Activated effector memory CD4-positive, alpha-beta T cell treated with Interleukin-2 at 50 U/mL for 16 hours (primary cell): ENCODE data around the gene ANKLE2.
A peak's percentile ranks its signal among the peaks of the same experiment; 100 is the strongest.
"Not testable (repeated sequence)": the region's sequence is repeated elsewhere in the genome, so short reads cannot be mapped to it uniquely, and the experiment has no call there.

Experiments used
- DNase-seq: peaks from one replicate; pipeline ENCODE4 v3.0.0-alpha.2; 2020

Gene ANKLE2

DNA sequence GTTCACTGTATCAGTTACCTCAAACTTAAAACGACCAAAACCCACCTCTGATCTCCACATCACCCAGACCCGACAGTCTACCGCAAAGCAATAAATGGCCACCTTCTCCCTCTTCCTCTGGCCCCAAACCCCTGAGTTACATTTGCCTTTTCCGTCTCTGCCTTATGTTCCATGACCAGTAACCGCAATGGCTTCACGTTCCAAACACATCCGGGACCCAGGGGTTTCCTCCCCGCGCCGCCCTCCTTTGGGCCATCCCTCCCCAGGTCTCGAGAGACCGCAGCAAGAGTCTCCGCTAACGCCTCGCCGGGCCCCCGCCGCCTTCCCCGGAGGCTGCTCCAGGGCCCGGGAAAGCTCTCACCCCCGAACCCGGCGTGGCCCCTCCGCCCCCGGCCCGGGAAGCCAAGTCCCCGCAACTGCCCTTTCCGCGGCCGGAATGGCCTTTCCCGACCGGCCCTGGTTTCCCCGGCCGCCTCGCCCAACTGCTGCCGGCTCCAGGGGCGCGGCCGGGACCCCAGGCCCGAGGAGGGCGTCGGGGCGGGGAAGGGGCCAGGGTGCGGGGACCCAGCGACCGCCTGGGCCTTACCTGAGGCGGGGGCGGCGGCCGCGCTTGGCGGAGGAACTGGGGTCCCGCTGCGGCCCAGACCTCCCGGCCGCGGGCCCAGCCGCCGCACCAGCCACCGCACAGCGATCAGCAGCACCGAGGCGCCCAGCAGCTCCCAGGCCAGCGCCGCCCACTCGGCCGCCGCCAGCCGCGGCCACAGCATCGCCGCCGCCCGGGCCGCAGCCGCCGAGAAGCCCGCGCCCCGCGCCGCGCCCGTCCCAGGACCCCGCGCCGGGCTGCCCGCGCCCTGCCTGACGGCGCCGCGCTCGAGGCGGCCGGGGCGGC is at the start of gene ANKLE2:
Gene ANKLE2, minus strand, starts transcription at position 801 of the 889 bp plus-strand sequence. Its CDS starts 34 bp downstream, at position 767.
- DNase-seq: peak; percentile 54

DNA sequence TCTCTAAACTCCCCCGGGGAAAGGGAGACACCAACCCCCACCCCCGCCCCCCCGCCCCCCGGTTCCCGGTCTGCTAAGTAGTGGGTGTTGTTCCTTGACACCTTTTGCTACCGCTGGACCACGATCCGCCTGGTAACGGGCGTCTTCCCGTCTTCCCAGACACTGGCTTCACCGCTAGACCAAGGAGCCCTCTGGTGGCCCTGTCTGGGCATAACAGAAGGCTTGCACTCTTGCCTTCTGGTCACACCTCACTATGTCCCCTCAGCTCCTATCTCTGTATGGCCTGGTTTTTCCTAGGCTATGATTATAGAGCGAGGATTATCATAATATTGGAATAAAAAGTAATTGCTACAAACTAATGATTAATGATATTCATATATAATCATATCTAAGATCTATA is 47.8 kb upstream of the ANKLE2 start:
- DNase-seq: not testable (repeated sequence)

DNA sequence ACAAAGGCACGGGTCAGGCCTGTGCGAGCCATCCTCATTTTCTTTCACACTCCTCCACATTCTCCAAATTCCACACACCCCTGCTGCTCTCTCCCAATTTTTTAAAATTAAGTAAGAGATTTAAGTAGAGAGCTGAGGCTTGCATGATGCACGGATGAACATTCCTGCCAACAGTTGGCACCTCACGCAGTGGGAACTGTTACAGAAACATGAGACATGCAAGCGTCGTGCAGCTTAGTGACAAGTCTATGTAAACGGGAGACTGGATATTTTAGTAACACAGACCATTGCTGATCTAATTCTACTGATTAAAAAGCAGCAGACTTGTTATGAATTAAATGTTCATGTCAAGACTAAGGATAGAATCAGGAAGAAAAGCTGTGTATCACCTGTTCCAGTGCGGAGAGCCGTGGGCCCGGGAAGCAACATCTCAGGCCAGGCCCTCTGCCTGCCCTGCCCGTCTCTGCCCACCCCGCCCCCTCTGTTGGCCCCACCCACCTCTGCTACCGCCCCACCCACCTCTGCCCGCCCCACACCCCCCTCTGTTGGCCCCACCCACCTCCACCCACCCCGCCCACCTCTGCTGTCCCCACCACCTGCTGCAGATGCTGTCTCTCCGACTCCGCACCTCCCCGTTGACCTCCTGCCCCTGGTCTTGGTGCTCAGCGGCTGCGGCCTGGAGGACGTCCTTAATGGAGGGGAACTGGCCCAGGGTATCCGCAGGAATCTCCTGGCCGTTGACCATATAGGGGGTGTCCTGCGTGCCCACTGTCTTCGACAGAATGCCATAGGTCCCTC is 45.9 kb upstream of the ANKLE2 start:
- DNase-seq: no peak

DNA sequence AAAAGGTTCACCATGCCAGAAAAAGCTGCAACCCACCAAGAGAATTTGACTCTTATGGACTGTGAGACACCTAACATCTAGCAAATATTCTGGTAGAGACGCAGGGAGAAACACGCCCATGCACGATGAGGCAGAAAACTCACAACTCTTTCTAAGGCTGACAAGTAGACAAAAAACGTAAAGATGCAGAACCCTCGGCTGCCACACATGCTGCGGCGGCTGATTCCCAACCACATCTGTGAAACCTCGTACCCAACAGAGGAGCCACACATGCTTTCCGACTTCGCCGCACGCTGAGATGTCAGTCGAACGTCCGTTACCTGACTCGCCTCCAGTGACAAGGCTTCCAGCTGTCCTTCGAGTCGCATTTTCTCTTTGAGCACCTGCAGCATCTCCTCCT is 45.2 kb upstream of the ANKLE2 start:
- DNase-seq: no peak

DNA sequence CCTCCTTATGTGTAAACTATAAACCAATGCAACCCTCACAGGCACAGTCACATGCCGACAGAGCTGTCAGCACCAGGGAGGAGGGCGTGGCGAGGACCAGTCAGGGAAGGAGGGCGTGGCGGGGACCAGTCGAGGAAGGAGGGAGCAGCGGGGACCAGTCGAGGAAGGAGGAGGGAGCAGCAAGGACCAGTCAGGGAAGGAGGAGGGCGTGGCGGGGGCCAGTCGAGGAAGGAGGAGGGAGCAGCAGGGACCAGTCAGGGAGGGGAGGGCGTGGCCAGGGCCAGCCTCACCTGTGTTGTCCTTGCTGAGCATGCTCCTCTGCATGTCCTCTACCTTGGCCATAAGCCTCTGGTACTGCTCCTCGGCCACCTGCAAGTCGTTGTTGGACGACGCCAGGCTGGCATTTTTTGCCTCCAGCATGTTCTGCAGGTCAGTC is 42.8 kb upstream of the ANKLE2 start:
- no peak for DNase-seq

DNA sequence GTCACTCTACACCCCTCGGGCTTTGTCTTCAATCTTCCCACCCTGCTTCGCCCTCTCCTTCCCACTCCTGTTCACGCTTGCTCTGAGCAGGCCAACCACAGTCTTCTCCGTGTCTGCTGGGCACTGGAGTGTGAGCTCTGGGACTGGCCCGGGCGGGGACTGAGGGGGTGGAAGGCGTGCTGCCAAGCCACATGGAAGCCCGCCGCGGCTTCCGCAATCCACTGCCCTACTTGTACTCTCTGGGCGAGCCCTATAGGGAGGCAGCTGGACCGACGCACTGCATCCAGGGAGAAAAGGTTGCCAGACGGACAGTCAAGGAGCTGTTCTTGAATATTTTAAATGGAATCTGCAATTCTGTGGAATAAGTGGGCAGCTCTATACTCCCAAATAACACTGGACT is 42.3 kb upstream of the ANKLE2 start:
- no peak for DNase-seq

DNA sequence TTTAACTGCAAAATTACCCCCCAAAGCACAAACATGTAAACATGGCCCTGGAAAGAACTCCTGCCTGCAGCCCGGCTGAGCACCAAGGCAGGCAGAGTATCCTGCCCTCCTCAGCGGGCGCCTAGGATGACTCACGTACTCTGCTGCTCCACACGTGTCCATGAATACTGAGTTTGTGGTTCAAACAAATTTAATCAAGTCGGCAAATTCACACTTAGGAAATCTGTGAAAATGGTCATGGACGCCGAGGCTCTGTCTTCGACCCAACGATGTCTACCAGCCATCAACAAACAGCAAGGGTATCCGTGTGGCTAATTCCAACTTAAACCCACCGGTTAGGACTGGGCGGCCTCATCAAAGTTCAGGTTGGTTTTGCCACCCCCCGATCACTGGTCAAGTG is 41.5 kb upstream of the ANKLE2 start:
- no peak for DNase-seq

DNA sequence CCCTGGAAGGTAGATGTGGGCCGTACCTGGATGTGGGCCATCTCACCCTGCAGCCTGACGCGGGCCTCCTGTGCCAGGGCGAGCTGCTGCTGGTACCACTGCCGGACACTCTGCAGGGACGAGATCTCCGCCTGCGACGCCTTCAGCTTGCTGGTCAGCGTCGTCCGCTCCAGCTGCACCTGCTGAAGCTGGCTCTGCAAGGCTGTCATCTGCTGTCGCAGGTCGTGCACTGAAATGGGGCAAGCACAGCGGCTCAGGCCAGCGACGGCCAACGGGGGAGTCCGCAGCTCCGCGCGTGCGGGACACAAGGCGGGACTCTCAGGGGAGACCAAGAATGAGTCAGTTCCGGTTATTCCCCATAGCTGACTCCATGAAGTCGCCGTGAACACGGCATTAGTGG is 40.1 kb upstream of the ANKLE2 start:
- no peak for DNase-seq

DNA sequence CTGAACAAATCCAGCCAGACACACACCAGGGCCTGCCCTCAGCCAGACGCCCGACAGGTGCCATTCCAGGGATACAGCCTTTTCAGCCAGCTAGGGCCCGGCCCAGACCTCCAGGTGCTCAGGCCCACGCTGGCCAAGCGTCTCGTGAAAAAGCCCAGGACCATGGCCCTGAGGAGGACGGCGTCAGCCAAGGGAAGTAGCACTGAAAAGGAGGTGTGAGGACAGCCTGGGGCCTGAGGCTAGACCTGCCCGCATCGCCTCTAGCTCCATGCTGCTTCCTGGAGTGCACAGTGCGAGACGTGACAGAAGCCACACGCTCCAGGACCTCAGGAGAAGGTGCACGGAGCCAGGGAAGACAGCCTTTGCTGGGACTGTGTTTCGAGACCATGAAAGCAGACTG is 37.2 kb upstream of the ANKLE2 start:
- DNase-seq: no peak

DNA sequence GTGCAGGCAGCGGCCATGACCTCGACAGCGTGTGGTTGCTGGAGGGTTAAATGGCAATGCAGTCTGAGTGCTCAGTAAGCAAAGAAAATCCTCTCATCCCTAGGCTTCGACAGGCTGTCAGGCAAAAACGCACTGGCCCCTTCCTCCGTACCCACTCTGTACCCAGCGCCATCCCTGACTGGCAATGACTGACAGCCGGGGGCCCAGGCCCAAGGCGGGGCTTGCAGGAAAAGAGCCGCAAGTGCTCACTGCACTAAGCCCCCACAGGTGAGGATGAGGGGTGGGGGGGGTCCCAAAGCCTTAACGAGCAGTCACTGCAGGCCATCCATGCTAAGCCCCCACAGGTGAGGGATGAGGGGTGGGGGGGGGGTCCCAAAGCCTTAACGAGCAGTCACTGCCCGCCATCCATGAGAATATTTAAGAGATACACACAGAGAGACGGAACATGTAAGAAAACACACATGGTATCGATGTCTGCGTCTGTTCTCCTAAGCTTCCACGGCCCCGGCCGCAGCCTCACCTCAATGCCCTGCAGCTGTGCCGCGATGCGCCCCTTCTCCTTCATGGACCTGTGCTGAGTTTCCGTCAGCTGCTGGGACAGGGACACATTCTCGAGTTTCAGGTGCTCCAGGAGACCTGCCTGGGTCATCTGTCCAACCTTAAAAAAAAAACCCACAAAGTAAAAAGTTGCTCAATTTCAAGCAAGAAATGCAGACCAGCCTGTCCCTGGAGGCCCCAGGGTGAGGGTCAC is 36.4 kb upstream of the ANKLE2 start:
- DNase-seq: no peak

DNA sequence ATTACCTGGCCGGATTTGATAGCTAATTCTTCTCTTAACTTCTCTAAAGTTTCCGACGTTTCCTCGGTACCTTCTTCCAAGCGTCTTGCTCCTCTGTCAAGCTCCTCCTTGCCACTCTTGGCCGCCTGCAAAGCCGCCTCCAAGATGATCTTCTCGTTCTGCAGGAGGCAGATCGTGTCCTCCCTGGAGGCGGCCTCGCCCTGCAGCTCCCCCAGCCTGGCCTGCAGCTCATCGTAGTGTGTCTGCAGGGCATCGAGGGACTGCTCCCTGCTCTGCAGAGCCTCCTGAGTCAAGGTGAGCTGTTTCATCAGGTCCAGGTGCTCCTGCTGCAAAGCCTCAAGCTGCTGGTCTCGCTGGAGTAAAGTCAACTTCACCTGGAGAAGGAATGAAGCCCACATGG is 34.2 kb upstream of the ANKLE2 start:
- DNase-seq: no peak

DNA sequence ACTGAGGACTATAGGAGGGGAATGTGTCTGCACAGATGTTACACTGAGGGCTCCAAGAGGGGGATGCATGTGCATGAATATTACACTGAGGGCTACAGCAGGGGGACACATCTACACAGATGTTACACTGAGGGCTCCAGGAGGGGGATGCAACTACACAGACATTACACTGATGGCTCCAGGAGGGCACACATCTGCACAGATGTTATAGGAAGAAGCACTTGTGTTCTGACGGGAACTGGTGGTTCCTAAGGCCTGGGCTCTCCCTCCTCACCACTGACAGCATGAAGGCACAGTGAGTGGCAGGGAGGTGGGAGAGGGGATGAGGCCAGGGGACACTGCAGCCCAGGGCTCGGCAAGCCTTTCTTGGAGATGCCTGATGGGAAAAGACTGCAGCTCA is 30.3 kb upstream of the ANKLE2 start:
- not testable (repeated sequence) for DNase-seq

DNA sequence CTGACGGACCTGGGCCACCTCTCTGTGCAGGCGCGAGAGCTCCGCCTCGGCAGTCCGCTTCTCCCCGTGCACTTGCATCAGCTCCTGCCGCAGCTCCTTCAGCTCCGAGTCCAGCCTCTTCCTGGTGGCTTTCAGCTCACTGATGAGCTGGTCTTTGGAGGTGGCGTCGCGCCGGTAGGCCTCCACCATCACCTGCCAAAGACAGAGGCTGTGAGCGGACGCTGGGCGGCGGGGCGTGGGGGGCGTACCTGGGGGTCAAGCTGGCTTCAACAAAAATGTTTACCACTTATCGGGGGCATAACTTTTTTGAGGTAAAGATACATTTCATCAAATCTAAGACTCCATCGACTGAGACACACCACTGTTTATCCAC is 27.5 kb upstream of the ANKLE2 start:
- no peak for DNase-seq

DNA sequence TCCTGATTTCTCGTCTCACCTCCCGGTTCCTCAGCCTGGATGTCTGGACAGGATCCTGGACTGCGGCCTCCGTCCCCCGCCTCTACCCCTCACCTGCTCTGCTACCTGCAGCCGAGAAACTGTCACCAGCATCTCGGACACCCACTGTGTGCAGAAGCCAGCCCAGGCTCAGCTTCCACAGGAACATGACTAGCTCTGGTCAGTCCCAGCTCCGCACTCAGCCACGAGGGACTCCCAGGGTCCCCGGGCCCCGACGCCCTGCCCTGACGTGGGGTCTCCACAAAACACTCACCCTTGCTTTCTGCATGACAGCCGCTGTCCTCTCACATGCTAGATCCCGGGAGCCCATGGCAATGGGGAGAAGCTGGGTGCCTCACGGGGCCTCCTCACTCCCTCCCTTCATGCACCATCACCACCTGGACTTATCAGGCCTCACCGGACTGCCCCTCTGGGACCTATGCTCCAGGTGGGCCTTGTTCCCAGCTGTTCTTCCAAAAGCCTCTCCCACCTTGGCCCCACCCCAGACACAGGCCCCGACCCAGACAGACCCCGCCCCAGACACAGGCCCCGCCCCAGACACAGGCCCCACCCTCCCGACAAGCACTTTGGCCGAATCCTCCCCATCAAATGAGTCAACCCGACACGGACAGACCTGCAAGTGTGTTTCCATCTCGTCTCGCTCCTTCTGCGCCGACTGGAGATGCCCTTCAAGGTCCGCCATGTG is 26.9 kb upstream of the ANKLE2 start:
- no peak for DNase-seq

DNA sequence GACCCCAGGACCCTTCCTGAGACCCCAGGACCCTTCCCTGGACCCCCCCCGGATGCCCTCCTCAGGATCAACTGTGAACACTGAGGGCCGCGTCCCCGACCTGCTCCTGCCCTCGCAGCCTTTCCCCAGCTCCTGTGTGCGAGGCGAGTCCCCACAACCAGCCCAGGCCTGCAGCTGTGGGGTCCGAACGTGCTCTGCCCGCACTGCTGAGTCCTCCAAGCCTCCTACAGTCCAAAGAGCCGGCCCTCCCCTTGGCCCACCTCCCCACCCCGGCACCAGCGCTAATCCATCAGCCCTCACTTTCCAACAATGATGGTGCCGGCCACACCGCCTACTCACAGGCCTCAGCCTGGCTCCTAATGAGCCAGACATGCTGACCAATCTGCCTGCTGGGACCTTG is 26.2 kb upstream of the ANKLE2 start:
- no peak for DNase-seq

DNA sequence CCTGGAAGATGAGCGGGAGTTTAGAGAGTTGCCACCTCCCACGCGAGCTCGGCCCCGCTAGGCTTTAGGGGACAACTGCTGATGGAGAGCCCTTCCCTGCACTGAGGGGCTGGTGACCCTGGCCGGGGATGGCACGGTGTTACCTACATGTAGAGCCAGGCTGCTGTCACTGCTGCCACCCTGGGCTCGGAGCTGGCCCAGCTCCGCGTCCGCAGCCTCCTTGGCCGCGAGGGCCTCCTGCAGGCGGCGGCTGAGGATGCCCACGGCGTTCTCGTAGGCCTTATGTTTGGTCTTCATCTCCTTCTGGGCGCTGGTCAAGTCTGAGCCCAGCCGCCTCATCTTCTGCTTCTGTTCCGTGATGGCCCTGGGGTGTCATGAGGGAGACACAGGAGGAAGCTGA is 24.6 kb upstream of the ANKLE2 start:
- DNase-seq: no peak

DNA sequence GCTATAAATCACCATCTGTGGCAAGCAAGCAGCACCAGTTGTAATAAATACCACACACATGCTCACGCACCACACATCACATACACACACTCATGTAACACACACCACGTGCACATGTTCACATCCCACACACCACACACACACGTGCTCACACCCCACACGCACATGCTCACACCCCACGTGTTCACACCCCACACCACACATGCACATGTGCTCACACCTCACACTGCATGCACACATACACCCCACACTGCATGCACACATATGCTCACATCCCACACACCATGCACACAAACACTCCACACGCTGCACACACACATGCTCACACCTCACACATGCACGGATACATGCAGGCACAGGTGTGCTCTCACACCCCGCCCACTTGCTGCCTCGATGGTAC is 22.9 kb upstream of the ANKLE2 start:
- DNase-seq: no peak

DNA sequence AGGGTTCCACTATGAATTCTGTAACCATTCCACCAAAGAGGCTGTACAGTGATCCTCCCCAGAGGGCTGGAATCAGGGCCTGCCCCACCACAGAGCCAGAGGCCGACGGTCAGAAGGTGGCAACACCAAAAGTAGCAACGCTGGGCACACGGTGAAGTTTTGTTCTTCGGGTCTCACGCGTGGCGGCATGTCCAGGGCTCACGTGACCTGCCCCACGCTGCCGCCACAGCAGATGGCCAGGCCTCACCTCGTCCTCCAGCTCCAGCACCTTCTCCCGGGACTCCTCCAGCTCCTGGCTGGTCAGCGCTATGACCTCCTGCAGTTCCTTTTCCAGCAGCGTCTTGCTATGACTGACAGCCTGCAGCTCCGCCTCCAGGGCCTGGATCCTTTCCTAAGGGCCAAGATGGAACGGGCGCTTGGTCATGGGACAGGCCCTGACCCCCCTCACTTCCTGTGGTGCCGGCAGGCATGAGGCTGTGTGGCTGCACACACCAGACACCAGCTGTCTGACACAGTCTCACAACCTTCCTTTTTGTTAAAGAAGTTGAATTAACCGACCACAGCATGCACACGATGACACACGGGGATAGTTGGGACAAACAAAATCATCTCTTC is 22.4 kb upstream of the ANKLE2 start:
- no peak for DNase-seq

DNA sequence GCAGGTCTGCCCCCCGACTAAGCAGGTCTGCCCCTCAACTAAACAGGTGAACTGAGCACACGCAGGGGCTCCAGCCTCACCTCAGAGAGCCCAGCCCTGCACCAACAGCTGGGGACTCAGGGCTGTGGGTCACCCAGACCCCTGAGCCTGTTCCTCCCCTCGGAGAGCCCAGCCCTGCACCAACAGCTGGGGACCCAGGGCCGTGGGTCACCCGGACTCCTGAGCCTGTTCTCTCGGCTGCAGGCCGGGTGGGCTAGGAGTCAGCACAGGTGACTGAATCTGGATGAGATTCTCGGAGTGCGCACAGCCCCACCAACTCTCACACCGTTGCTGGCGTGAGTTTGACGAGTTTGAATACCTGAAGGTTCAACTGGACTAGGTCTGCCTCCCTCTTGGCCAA is 20.3 kb upstream of the ANKLE2 start:
- no peak for DNase-seq

DNA sequence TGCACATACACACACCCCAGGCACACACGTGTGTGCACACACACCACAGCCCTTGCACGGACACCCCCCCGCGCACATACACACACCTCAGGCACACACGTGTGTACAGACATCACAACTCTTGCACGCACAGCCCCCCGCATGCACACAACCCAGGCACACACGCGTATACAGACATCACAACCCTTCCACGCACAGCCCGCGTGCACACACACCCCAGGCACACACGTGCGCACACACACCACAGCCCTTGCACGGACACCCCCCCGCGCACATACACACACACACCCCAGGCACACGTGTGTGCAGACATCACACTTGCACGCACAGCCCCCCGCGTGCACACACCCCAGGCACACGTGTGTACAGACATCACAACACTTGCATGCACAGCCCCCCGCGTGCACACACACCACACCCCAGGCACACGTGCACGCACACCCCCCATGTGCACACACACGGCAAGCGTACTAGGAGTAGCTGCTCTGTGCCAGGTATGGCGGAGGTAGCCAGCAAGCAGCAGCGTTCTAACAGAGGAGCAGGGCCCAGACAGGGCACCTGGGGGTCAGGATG is 18.2 kb upstream of the ANKLE2 start:
- no peak for DNase-seq

DNA sequence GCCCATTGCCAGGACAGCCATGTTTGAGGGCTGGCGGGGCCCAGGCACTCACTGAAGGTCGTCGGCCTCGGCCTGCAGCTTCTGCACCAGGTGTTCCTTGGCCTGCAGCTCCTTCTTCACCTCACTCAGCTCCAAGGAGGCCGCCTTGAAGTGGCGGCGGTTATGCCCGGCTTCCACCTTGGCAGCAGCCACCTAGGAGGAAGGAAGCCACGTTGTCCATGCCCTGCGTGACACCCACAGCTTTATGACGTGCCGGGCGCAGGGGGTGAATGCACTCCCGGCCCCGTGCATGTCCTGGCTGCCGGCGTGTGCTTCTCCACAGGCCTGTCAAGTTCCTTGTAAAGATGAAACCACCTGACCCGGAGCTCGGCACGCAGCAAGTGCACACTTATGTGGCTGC is 16.0 kb upstream of the ANKLE2 start:
- no peak for DNase-seq
